Measurements from ENCODE around the gene ATP8A2.

Gene ATP8A2

GRCh38 chr13:25417535-25417934 is 45.8 kb downstream of the ATP8A2 start:
- H3K9me3 Mint-ChIP-seq = no peaks in the 10 kb centered on the region
- no peaks in the 10 kb centered on the region for H3K4me1 Mint-ChIP-seq
- no peak overlapping the region for H3K27ac Mint-ChIP-seq
- H3K36me3 Mint-ChIP-seq = no peaks in the 10 kb centered on the region
- peaks cover 23% of the 10 kb centered on the region for H3K27me3 Mint-ChIP-seq
- no peak overlapping the region for H3K4me3 Mint-ChIP-seq

GRCh38 chr13:25420161-25420560 is 48.4 kb downstream of the ATP8A2 start:
- no peak overlapping the region for H3K4me3 Mint-ChIP-seq
- H3K4me1 Mint-ChIP-seq = no peaks in the 10 kb centered on the region
- H3K27ac Mint-ChIP-seq = no peak overlapping the region
- H3K9me3 Mint-ChIP-seq = no peaks in the 10 kb centered on the region
- no peaks in the 10 kb centered on the region for H3K36me3 Mint-ChIP-seq
- H3K27me3 Mint-ChIP-seq = peaks cover 25% of the 10 kb centered on the region

GRCh38 chr13:25421612-25422011 is 49.8 kb downstream of the ATP8A2 start:
- Mint-ChIP-seq H3K4me3 (no peak overlapping the region), H3K4me1 (no peaks in the 10 kb centered on the region), H3K9me3 (peaks cover 4% of the 10 kb centered on the region), H3K36me3 (no peaks in the 10 kb centered on the region), H3K27ac (no peak overlapping the region), H3K27me3 (peaks cover 20% of the 10 kb centered on the region)

GRCh38 chr13:25422153-25422552 is 50.4 kb downstream of the ATP8A2 start:
- Mint-ChIP-seq H3K9me3 (peaks cover 4% of the 10 kb centered on the region), H3K4me3 (no peak overlapping the region), H3K27ac (no peak overlapping the region), H3K4me1 (no peaks in the 10 kb centered on the region), H3K27me3 (peaks cover 18% of the 10 kb centered on the region), H3K36me3 (no peaks in the 10 kb centered on the region)

- H3K27me3 Mint-ChIP-seq = peaks cover 10% of the 10 kb centered on the region
- no peaks in the 10 kb centered on the region for H3K4me1 Mint-ChIP-seq
- H3K36me3 Mint-ChIP-seq = no peaks in the 10 kb centered on the region
- peaks cover 4% of the 10 kb centered on the region for H3K9me3 Mint-ChIP-seq
- H3K4me3 Mint-ChIP-seq = no peak overlapping the region
- H3K27ac Mint-ChIP-seq = no peak overlapping the region
Observed at GRCh38 chr13:25423831-25424230, 52.1 kb downstream of the ATP8A2 start.

- Mint-ChIP-seq H3K9me3 (peaks cover 4% of the 10 kb centered on the region), H3K27me3 (no peaks in the 10 kb centered on the region), H3K4me1 (no peaks in the 10 kb centered on the region), H3K4me3 (no peak overlapping the region), H3K36me3 (no peaks in the 10 kb centered on the region), H3K27ac (no peak overlapping the region)
Observed at GRCh38 chr13:25429466-25429865, 57.7 kb downstream of the ATP8A2 start.

- Mint-ChIP-seq H3K4me3 (no peak overlapping the region), H3K27ac (no peak overlapping the region), H3K9me3 (no peaks in the 10 kb centered on the region), H3K27me3 (peaks cover 7% of the 10 kb centered on the region), H3K36me3 (no peaks in the 10 kb centered on the region), H3K4me1 (no peaks in the 10 kb centered on the region)
Observed at GRCh38 chr13:25432691-25433090, 60.9 kb downstream of the ATP8A2 start.

- Mint-ChIP-seq H3K27me3 (peaks cover 19% of the 10 kb centered on the region), H3K4me1 (no peaks in the 10 kb centered on the region), H3K4me3 (no peak overlapping the region)
Observed at GRCh38 chr13:25440061-25440460, 68.3 kb downstream of the ATP8A2 start.

GRCh38 chr13:25446261-25446660 is 74.5 kb downstream of the ATP8A2 start:
- H3K9me3 Mint-ChIP-seq = no peaks in the 10 kb centered on the region
- H3K36me3 Mint-ChIP-seq = no peaks in the 10 kb centered on the region
- no peaks in the 10 kb centered on the region for H3K4me1 Mint-ChIP-seq
- no peak overlapping the region for H3K27ac Mint-ChIP-seq
- H3K4me3 Mint-ChIP-seq = no peak overlapping the region
- H3K27me3 Mint-ChIP-seq = peaks cover 19% of the 10 kb centered on the region

More at GRCh38 chr13:25440061-25440460, 68.3 kb downstream of the ATP8A2 start:
- Mint-ChIP-seq H3K9me3 (no peaks in the 10 kb centered on the region), H3K36me3 (no peaks in the 10 kb centered on the region), H3K27ac (no peak overlapping the region)

GRCh38 chr13:25447396-25447795 is 75.6 kb downstream of the ATP8A2 start:
- Mint-ChIP-seq H3K27ac (no peak overlapping the region), H3K36me3 (no peaks in the 10 kb centered on the region), H3K4me3 (no peak overlapping the region), H3K27me3 (peaks cover 21% of the 10 kb centered on the region), H3K9me3 (no peaks in the 10 kb centered on the region), H3K4me1 (no peaks in the 10 kb centered on the region)

- H3K27ac Mint-ChIP-seq = no peak overlapping the region
- H3K27me3 Mint-ChIP-seq = peaks cover 14% of the 10 kb centered on the region
- H3K36me3 Mint-ChIP-seq = no peaks in the 10 kb centered on the region
- no peaks in the 10 kb centered on the region for H3K4me1 Mint-ChIP-seq
- H3K4me3 Mint-ChIP-seq = no peak overlapping the region
- H3K9me3 Mint-ChIP-seq = no peaks in the 10 kb centered on the region
Observed at GRCh38 chr13:25453850-25454365, 82.1 kb downstream of the ATP8A2 start.

- Mint-ChIP-seq H3K4me1 (no peaks in the 10 kb centered on the region), H3K36me3 (no peaks in the 10 kb centered on the region), H3K27me3 (peaks cover 16% of the 10 kb centered on the region)
Observed at GRCh38 chr13:25455146-25455545, 83.4 kb downstream of the ATP8A2 start.

GRCh38 chr13:25457566-25457965 is 85.8 kb downstream of the ATP8A2 start:
- Mint-ChIP-seq H3K9me3 (peaks cover 4% of the 10 kb centered on the region), H3K27ac (no peak overlapping the region), H3K27me3 (peaks cover 7% of the 10 kb centered on the region), H3K4me3 (no peak overlapping the region), H3K36me3 (no peaks in the 10 kb centered on the region), H3K4me1 (no peaks in the 10 kb centered on the region)

More at GRCh38 chr13:25455146-25455545, 83.4 kb downstream of the ATP8A2 start:
- peaks cover 4% of the 10 kb centered on the region for H3K9me3 Mint-ChIP-seq
- no peak overlapping the region for H3K4me3 Mint-ChIP-seq
- H3K27ac Mint-ChIP-seq = no peak overlapping the region

- H3K9me3 Mint-ChIP-seq = peaks cover 4% of the 10 kb centered on the region
- no peaks in the 10 kb centered on the region for H3K36me3 Mint-ChIP-seq
- peaks cover 12% of the 10 kb centered on the region for H3K27me3 Mint-ChIP-seq
- H3K27ac Mint-ChIP-seq = no peak overlapping the region
- no peak overlapping the region for H3K4me3 Mint-ChIP-seq
- no peaks in the 10 kb centered on the region for H3K4me1 Mint-ChIP-seq
Observed at GRCh38 chr13:25462301-25463125, 90.7 kb downstream of the ATP8A2 start.

GRCh38 chr13:25463496-25463895 is 91.7 kb downstream of the ATP8A2 start:
- Mint-ChIP-seq H3K4me1 (no peaks in the 10 kb centered on the region), H3K36me3 (no peaks in the 10 kb centered on the region), H3K9me3 (peaks cover 4% of the 10 kb centered on the region), H3K27me3 (peaks cover 17% of the 10 kb centered on the region), H3K4me3 (no peak overlapping the region), H3K27ac (no peak overlapping the region)

- Mint-ChIP-seq H3K27ac (no peak overlapping the region), H3K4me3 (no peak overlapping the region), H3K36me3 (no peaks in the 10 kb centered on the region), H3K4me1 (peaks cover 12% of the 10 kb centered on the region), H3K27me3 (peaks cover 31% of the 10 kb centered on the region), H3K9me3 (no peaks in the 10 kb centered on the region)
Observed at GRCh38 chr13:25466880-25467279, 95.1 kb downstream of the ATP8A2 start.
